NCI-H2107 (cell line): Measurements from ENCODE around the gene ALDOA.
"Not testable (repeated sequence)": the region's sequence is repeated elsewhere in the genome, so short reads cannot be mapped to it uniquely, and the experiment has no call there.

Experiments used
- DNase-seq: peaks from one replicate; lab custom pipeline; 2025; lab: John Stamatoyannopoulos, UW

The ALDOA gene

DNA sequence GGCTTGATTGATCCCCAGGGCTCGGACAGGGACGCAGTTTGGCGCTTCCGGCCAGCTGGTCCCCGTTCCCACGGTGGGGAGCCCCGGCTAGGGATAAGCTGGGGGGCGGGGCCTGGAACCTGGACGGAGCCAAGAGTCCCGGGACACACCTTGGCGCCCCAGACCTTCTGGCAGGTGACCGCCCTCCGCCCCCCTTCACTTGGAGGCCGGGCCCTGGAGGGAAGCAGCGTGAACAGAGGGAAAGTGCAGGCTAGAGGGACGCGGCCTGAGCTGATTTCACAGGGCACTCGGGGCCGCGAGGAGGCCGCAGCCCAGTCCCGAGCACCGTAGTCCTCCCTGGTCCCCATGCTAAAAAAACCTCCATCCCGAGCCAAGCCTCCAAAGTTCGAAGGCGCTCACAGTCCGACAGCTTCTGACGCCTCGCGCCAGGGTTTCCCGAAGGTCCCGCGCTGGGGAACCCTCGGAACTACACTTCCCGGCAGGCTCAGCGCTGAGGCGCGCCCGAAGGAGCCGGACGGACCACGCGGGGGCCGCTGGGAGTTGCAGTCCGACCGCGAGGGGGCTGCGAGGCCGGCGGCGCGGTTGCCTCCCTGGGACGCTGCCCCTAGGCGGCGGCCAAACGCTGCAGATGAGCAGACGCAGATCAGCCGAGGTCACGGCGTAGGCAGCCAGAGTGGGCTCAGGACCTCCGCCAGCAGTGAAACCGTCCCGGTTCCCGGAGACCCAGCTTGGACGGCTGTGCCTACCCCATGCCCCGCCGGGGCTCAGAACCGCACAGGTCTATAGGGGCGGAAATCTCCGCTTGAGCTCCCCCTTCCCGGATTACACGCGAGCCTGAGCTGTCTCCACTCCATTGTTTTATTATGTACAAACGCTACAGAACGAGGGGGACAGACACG, 26.2 kb downstream of the ALDOA start, which contains the start of gene TBX6:
TBX6 (minus strand) TSS at position 451 of the 899 bp plus-strand sequence. CDS start 731 bp downstream, outside the sequence.
- DNase-seq, result peak; percentile 82

DNA sequence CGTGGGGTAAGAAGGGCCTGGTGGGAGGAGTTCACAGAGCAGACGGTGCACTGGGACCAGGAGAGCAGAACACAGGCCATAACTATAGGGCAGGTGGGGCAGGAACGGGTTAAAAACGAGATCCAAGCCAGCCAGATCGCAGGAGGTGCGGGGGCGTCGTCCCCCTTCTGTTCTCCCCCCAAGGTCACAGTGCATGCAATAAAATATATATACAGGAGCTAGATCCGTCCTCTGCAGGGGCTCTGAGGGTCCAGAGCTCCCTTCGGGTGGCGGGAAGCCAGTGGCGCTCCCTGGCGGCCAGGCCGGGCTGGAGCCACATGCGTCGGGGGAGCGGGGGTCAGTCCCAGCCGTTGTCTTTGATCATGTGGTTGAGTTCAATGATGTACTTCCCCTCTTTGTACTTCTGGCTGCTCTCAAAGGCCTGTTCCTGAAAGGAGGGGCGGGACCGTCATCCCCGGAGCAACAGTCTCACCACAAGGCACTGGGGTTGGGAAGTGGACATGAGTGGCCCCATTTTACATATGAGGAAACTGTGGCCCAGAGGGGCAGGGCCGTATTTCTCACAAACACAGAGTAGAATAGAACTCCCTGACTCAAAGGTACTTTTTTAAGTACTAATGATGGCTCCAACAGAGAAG, 26.9 kb downstream of the ALDOA start:
- DNase-seq, result peak; percentile 23

DNA sequence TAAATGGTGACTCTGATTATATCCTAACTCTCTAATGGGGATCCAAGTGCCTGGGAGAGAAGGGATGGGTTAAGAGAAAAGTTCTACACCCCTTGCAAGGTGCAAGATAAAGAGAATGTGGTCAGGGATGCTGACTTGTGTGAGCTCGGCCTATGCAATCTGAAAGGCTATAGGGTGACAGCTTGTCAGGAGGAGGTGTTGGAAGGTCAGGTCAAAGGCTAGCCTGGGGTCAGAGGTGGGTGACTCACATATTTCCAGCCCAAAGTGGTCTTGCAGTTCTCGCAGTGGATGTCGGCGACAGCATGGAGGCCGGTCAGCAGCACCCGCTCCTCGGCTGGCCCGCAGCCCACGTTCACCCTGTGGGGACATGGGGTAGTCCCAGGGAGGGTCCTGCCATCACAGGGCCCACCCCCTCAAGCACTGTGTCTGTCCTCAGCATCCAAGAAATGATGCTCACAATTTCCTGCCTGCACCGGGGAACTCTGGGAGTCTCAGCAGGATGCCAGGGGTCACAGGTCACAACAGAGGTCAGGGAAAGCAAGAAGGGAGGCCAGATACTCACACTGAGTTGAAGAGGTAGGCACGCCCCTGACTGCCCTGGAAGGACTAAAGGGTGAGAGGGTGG, 29.1 kb downstream of the ALDOA start:
- no peak for DNase-seq

DNA sequence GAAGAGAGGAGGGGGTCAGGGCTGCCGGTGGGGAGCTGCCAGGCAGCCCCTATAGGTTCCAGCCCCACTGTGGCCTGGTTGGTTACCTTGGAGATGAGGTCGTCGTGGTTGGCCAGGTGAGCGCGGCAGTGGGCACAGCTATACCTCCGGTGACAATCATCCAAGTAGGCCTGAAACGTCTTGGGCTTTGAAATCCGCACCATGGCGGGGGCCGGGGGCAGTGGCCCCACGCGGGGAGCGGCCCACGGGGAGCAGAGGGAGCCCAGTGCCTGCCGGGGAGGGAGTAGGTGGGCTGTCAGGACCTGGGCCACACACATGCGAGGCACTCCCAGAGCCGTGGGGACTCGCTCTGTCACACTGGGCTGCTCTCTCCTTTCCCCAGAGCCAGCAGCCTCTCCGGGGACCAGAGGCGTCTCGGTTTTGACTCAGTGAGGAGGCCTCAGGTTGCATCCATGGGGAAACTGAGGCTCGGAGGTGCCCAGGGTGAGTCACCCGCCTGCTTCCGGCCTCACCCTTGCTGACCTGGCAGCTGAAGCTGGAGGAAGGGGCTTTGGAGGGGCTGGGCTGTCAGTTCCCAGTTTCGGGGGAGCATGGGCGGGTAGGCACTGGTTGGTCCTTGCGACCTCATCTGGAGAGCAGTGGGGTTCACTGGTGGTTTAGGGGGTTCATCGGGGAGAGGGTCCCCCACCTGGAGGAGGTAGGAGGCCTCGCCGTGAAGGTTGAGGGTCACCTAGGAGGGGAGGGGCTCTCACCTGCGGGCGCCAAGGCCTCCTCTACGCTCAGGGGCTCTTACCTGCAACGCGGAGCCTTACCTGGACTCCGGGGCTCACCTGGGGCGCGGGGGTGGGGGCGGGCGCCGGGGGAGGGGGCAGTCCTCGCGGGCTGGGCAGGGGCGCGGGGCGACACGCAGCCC, 29.9 kb downstream of the ALDOA start:
- DNase-seq, result no peak

DNA sequence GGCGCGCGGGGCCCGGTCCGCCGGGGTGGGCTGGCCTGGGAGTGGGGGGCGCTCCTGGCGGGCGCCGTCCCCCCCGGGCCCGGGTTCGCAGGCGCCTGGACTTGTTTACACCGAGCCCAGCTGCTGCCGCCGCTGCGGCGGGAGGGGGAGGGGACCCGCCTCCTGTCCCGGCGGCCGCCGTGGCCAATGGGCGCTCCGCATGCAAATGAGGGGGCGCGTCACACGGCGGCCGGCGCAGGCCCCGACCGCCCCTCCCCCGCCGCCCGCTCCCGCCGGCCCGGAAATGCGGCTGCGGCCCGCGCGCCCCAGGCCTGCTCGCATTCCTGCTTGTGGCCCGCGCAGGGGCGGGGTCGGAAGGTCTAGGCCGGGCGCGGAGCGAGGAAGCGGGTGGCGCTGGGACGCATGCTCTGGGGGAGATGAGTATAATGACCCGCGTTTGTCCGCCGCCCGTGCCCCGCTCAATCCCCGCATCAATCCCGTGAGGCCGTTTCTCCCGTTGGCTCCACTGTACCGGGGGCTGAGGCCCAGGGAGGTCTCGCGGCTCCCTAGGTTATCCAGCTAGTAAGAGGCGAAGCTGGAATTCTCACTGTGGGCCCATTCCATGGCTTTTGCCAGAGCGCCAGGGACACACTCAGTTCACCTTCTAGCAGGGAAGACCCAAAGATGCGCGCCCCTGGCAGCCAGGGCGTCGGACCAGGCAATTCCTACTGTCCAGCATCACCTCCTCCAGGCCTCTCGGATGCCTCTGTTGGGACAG, 30.7 kb downstream of the ALDOA start, which contains the start of gene YPEL3:
YPEL3 (minus strand) TSS at position 109 of the 757 bp plus-strand sequence. CDS start 731 bp downstream, outside the sequence.
- DNase-seq, result peak; percentile 51

DNA sequence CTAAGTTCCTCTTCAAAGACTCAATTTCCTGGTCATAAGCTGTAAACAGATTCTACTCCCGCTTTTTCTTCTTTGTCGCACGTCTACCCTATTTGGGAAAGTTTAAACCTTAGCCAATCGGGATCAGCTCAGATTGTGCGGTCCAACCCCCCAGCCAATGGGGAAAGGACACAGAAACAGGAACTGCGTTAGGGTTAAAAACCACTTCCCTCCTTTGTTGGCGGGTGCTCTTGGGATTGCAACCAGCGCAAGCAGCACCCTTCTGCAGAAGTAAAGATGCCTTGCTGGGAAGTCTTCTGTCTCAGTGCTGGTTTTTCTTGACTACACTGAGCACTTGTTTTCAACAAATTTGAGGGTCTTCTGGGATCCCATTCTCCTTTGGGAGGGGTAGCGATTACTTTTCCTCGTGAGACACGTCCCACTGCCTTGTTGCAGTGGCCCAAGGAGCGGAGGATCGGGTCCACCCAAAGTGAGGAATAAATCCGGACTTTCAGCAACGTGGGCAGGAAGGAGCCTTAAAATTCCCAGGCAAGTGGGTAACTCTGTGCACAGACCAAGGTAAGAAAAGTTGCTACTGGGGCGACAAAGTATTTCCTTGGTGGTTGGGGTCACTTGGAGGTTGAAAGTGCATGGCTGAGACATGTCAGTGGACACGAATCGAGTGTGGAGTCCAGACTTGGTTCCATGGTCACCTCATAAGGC, 31.5 kb downstream of the ALDOA start:
- no peak for DNase-seq

DNA sequence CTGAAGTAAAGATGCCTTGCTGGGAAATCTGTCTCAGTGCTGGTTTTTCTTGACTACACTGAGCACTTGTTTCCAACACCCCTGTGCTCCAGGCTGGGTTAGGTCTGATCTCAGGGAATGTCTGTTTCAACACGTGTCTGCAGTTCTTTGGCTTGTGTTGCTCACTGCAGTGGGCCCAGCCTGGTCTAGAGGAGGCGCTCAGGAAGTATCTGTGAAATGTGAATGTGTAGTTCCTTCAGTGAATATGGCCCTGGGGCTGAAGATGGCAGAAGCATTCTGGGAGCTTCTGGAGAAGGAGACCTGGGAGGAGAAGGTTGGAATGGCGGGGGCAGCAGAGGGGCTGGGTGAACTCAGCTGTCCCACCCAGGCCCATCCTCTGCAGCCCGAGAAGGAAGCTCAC, 38.5 kb downstream of the ALDOA start:
- DNase-seq, result no peak

DNA sequence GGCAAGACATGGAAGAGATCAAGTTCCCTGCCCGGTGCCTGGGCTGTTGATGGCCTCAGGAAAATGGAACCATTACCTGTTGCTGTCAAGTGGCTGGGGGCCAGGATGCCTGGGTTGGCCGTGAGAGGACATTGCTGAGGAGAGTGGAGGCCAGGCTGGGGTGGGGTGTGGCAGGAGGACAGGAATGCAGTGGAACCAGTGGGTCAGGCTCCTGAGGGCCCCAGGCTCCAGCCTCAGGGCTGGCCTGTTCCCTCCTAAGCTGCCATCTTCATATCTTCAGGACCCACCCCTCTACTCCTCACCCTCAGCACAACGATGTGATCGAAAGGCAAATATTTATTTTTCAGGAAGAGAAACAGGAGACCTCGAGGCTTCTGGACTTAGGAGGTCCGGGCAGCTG, 38.9 kb downstream of the ALDOA start:
- no peak for DNase-seq

DNA sequence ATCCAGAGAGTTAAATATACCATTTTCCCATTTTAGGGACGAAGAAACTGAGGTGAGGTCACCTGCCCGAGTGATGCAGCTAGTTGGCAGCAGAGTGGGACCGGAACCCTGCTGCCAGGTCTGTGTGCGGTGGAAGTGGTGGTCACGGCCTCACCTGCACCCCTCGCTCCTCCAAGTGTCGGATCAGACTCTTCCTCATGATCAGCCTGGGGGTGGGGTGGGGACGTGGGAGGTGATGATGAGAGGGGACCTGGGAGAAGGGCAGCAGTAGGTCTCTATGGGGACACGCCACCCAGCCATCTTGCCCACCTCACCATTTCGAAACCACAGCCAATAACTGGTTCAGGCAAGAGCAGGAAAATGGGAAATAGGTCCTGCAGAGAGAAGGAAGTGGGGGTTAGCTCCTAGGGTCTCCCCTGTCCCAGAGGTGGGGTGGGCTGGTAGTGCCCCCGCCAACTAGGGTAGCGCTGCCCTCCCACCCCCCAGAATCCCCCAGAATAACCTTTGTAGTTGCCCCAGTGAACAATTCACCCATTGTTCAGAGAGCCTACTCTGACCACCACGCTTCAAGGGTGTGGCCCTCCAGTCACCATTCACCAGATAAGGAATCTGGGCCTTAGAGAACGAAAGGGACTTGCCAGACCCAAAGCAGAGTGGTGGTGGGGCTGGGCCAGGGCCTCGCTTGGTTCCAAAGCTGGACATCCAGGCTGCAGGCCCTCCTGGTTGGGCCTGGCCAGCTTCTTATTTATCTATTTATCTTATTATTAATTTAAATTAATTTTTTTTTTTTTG, 42.7 kb downstream of the ALDOA start:
- DNase-seq, result no peak

DNA sequence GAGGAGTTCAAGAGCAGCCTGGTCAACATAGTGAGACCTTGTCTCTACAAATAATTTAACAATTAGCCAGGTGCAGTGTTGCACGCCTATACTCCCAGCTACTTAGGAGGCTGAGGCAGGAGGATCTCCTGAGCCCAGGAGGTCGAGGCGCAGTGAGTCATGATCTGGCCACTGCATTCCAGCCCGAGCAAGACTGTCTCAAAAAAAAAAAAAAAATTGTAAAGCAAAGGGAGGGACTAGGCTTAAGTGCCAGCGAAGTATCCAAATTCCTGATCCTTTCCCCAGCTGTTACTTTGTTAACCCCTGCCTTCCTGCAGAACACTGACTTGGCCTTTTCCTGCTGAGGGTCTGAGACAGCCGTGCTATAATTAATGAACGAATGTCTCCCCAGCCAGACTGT, 45.1 kb downstream of the ALDOA start:
- no peak for DNase-seq

DNA sequence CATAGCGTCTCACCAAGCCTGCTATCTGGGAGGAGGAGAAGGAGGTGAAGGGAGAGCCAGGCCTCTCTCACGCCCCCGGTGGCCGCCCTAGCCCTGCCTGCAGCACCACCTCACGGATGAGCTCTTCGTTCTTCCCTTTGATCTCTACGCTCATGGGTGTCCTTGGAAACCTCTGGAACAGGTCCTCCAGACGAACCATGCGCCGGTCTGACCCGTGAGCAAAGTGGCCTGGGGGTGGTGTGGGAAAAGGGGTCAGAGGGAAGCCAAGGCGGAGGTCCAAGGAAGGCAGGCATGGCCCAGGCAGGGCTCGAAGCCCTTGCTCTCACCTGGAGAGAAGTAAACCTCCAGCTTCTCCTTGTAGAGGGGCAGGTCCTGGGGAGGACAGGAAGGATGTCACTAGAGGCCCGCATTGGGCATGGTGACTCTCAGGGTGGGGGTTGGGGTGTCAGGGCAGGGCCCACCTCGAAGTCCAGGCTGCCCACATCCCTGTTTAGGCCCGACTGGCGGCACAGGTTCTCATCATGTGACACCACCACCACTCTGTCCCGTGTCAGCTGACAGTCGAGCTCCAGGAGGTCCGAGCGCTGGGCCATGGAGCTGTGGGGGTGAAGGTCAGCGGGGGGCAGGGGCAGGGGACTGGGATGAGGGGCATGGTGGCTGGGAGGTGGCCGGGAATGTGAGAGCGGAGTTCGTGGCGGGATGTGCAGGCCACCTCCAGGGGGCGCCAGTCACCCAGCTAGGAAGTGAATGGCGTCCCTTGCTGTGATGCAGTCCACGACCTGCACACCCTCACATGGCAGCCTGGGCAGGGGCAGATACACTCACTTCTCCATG, 46.9 kb downstream of the ALDOA start:
- no peak for DNase-seq

DNA sequence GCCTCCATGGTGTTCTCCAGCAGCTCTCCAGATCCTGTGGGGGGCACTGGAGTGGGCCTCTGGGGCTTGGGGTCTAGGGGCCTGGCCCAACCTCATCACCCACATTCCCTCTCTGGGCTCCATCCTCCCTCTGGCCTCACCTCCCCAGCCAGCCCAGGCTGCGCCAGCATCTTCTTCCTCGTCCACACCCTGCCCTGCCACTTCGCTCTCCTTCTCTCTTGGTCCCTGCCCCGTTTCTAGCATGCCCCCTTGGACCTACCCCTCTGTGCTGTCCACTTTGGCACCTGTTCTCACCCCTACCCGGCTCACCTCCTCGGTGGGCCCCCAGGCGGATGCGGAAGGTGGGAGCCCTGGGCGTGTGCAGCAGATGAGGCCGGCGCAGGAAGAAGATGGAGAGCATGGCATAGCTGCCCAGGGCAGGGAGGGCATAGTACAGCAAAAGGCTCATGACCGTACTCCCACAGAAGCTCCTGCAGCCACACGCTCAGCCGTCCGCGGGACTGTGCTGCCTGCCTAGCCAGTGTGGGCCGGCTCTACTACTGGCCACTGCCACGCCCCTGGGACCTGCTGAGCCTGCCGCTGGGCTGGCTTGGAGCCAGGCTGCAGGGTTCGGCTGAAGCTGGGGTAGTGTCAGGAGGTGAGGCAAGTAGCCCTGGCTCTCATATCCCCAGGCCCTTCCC, 47.6 kb downstream of the ALDOA start, which contains the start of gene GDPD3:
GDPD3 (minus strand) TSS at position 507 of the 680 bp plus-strand sequence; CDS start at position 448, 59 bp downstream.
- no peak for DNase-seq

DNA sequence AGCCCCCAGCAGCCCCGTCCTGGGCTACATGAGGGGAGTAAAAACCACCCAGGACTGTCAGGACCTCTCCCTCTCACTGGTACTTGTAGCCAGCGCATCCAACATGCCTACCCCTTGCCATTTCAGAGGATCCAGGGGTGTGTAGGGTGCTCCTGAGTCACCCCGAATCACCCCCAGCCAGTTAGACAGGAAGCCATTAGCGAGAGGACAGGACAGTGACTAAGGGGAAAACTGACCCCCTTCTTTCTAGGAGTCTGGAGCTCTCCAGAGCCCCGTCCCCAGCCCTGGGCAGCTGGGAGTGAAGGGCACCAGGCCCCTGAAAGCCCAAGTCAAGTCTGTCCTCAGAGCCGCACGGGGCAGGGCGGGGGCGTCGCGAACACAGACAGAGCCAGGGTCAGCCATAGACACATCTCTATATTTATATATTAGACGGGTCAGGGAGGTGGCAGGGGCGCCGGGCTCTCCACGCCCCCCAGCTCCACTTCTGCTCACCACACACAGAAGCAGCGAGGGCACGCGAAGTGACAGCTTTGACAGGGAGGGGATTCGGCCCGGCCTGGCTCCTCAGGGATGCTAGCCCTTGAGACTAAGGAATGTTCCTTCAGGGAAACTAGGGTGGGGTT, 48.3 kb downstream of the ALDOA start:
- DNase-seq, result no peak

DNA sequence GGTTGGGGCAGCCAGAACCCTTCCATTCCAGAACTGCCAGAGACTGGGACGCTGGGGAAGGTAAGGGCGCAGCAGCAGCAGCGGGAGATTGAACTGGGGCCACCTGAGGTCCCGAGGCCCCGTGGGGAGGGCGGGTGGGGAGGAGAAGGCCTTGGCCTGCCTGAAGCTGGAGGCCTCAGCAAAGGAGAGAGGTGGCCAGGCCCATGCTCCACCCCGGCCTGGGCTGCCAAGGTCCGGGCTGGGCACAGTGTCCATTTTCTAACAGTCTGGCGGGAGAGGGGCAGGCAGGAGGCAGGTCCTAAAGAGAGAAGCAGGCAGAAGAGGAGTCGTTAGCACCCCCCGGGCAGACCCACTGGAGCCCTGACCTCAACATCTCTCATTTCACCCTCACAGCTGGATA, 48.9 kb downstream of the ALDOA start:
- no peak for DNase-seq

DNA sequence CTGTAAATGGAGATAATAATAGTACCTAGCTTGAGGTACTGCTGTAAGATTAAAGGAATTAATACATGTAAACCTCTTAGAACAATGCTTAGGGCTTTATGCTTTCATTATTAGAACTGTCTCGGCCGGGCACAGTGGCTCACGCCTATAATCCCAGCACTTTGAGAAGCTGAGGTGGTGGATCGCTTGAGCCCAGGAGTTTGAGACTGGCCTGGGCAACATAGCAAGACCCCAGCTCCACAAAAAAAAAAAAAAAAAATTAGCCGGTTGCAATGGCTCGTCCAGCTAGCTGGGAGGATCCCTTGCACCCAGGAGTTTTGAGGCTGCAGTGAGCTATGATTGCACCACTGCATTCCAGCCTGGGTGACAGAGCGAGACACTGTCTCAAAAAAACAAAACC, 49.3 kb downstream of the ALDOA start:
- not testable (repeated sequence) for DNase-seq

DNA sequence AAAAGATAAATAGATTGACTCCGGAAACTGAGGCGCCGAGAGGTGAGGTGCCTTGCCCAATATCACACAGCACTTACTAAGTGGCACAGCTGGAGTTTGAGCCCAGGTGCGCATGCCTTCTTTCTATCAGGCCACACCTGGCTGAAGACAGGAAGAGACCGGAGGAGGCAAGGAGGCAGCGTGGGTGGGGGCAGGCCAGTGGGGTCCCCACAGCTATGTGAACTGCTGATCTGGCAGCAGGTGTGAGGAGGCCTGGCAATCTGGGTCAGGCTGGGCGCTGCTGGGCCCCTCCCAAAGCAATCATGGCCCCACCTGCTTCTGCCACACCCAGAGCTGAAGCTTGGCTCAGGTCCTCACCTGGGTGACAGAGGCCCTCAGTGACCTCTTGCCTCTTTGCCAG, 49.7 kb downstream of the ALDOA start:
- no peak for DNase-seq
